IgD-negative memory B cell (primary cell): ENCODE data around the gene CMA1. TPM values are rescaled to one million over a fixed set of nuclear protein-coding genes. Genes with fewer than 3 reads are reported as not detected.

Experiments
- polyA plus RNA-seq: library from polyadenylated mRNA; unstranded; fragments of 300-500 nt; fragmentation: Illumina TruSeq; gene quantifications from one replicate; pipeline ENCODE4 v1.2.3, GENCODE V29; 2021

The CMA1 gene
- polyA plus RNA-seq, 1 donor from 2014 or later = not detected

Other genes starting within 250 kb of the CMA1 start
- not detected for gene TGM1, start 245.1 kb downstream of the CMA1 start, polyA plus RNA-seq
- 37.9 TPM for gene RABGGTA, start 236.7 kb downstream of the CMA1 start, polyA plus RNA-seq
- gene DHRS1, start 208.5 kb downstream of the CMA1 start, polyA plus RNA-seq = 27.3 TPM
- 1.6 TPM for gene NOP9, start 208.4 kb downstream of the CMA1 start, polyA plus RNA-seq
- 19.2 TPM for gene CIDEB, start 200.3 kb downstream of the CMA1 start, polyA plus RNA-seq
- 0.97 TPM for gene LTB4R2, start 198.1 kb downstream of the CMA1 start, polyA plus RNA-seq
- gene LTB4R, start 196.8 kb downstream of the CMA1 start, polyA plus RNA-seq = 2.5 TPM
- gene ADCY4, start 173.2 kb downstream of the CMA1 start, polyA plus RNA-seq = 0.75 TPM
- gene RIPK3, start 168.3 kb downstream of the CMA1 start, polyA plus RNA-seq = 14.8 TPM
- gene NFATC4, start 140.1 kb downstream of the CMA1 start, polyA plus RNA-seq = 0.20 TPM
- not detected for gene NYNRIN, start 109.3 kb downstream of the CMA1 start, polyA plus RNA-seq
- 2.9 TPM for gene CBLN3, start 78.6 kb downstream of the CMA1 start, polyA plus RNA-seq
- 26.5 TPM for gene KHNYN, start 78.3 kb downstream of the CMA1 start, polyA plus RNA-seq
- 94.0 TPM for gene SDR39U1, start 65.5 kb downstream of the CMA1 start, polyA plus RNA-seq
- not detected for gene CTSG, start 68.0 kb upstream of the CMA1 start, polyA plus RNA-seq
- 24.2 TPM for gene GZMH, start 101.4 kb upstream of the CMA1 start, polyA plus RNA-seq
- gene GZMB, start 125.9 kb upstream of the CMA1 start, polyA plus RNA-seq = 7.9 TPM